CD1c-positive myeloid dendritic cell (primary cell): Measurements from ENCODE around the gene DROSHA.

ENCODE experiments used
- DNase-seq: peaks from one replicate; pipeline ENCODE4 v3.0.0-alpha.2; 2016; ENCODE audit errors: extremely low spot score

Gene DROSHA

DNA sequence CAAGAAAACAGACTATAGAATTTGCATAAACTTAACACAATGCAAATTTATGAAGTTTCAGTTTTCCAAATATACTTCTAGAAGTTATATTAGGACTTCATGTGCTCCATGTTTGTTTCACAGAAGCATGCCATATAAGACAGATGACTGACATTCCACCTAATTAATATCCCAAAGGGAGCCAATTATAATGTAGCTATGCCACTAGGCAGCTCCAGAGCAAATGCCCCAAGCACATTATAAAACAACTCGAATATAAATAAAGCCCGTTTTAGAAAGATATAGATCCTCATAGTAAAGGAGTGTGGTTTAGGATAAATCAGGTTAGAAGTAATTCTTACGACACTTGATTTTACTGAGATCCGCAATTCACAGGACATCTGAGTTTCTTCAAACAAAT is 8.9 kb downstream of the DROSHA start:
- no peak for DNase-seq

DNA sequence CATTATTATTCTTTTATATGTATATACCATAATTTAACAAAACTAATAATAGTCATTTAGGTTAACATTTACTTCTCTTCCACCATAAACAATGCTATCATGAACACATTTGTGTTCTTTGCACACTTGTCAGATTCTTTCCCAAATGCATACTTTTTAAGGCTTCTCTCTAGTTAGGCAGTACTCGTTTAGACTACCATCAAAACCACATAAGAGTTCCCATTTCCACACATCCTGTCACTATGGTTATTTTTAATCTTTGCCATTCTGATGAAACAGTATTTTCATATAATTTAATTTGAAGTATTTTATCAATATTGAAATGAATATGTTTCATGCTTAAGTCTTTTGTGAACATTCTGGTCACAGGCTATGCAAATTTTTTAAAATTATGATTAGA is 15.1 kb downstream of the DROSHA start:
- DNase-seq: no peak

DNA sequence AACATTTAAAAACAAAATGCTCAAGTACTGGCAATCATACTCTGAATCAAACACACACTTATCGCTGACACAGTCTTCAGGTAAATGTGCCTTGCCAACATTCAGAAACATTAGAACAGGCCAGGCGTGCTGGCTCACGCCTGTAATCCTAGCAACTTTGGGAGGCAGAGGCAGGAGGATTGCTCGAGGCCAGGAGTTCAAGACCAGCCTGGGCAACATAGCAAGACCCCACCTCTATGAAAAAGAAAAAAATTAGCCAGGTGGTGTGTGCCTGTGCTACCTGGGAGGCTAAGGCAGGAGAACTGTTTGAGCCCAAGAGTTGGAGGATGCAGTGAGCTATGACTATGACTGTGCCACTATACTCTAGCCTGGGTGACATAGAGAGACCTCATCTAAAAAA is 20.6 kb downstream of the DROSHA start:
- DNase-seq: no peak

DNA sequence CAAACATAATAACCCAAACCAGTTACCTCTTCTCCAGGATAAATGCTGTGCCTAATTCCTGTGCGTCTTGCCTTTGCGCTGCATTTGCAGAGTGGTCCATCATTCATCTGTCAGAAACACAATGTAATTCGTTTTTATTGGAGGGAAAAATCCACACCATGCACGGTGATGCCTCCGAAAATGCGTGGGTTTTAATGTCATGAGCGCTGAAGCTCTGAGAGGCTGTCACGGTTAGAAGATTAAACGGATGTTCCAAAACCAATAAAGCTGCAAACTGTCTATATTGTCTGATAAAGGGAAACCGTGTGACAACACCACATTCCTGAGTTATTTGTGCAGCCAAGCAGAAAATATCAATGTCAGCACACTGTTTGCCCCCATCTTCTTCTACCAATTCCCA is 27.4 kb downstream of the DROSHA start:
- DNase-seq: no peak

DNA sequence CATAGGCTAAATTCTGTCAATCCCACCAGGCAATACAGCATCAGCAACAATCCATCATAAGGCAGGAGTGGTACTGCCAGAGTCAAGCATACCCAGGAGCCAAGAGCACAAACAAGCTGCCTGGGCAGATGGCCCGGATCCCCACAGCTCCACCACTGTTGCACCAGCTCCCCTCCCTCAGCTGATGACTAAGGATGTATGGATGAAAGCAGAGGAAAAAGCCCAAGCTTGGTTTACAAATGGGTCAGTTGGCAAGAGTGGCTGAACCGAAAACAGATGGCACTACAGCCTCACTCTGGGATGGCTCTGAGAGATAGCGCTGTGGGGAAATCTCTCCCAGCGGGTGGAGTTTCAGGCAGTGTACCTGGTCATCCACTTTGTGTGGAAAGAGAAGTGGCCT is 29.4 kb downstream of the DROSHA start:
- DNase-seq: no peak

DNA sequence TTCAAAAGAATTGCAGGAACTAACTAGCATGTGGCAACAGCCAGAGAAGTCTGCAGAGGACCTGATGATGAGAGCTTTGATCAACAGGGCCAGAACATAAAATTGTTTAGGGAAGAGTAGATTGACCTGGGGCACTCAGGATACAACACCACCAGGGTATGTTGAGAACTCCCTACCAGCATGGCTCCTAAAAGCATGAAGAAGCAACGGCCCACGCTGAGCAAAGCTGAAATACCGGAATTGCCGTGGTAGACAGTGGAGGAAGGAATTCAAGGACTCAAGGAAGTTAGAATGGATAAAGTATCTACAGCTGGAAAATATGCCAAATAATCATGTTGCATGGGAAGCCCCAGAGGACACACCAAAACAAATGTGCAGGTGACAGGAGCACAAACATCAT is 31.6 kb downstream of the DROSHA start:
- DNase-seq: no peak

DNA sequence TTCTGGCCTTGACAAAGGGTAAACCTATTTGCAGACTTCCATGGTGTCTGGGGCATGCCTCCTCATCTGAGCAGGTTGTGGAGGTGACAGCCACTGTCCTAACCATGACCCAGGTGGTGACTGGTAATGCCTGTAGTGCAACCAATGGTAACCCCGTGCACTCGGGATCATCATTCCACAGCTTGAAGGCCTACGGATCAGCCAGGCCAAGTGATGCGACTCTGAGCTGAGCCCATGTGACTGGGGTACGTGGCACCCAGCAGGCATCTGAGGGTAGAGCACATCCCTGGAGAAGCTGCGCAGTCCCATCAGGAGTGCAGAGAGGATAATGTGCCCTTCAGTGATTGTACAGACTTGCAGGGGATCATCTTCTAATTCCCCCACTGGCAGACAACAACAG is 35.0 kb downstream of the DROSHA start:
- DNase-seq: no peak

DNA sequence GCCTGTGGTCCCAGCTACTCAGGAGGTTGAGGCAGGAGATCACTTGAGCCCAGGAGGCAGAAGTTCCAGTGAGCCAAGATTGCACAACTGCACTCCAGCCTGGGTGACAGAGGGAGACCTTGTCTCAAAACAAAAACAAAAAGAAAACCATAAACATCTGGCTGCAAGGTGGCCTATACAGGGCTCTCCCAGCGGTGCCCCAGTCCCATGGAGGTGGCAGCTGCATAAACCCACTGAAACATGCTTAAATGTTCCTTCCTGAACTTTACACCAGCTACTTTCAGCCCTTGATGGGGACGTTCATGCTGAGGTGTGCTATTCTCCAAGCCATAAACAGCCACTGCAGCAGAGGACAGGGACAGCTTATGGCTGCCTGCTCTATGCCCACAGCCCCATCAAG is 35.6 kb downstream of the DROSHA start:
- DNase-seq: no peak

DNA sequence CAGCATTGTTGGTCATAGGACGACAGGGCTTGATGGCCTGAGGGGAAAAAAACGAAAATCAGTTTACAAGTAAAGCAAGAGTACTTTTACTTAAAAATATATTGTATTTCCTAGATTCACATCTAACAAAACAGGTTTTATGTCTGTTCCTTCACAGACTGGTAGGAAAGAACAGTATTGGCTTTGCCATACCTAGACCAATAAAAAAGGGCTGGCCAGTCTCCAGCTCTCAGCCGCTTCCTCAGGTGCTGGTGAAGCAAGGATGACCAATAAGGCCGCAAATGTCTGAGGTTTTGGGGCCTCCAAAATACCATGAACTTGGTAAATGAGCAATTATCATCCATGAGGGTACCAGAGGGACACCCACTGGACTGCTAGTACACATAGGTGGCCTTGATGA is 36.6 kb downstream of the DROSHA start:
- no peak for DNase-seq

DNA sequence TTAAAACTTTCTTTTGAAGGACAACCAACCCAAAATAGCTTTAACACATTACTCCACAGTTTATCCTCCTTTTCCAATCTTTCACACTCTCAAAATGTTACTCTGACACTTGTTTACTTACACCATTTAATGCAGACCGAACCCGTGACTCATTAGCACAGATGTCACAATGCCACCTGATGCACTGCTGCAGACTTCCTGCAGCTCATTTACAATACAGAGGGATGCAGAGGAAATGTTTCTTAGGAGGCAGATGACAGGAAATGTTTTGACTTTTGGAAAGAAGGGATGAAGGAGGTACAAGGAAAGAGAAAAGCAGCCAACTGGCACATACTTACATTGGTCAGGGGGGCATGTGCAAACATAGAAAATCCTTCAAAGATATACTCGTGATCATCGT is 39.0 kb downstream of the DROSHA start:
- no peak for DNase-seq

DNA sequence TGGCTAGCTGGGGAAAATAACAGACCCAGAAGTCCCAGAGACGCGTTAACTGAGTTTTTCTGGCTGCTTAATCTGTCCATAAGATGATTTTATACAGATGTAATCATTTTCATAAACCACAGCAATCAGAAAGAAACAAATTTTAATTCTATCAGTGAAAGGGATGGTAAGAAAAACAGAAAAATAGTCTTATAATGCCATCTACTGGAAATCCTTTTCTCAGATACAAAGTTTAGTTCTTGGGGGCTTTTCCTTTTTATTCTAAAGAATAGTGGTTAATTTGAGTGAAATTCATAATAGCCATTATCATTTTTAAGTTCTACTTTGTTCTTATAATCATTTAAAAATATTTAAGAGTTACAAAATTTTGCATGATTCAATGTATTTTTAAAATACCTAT is 44.4 kb downstream of the DROSHA start:
- DNase-seq: no peak

DNA sequence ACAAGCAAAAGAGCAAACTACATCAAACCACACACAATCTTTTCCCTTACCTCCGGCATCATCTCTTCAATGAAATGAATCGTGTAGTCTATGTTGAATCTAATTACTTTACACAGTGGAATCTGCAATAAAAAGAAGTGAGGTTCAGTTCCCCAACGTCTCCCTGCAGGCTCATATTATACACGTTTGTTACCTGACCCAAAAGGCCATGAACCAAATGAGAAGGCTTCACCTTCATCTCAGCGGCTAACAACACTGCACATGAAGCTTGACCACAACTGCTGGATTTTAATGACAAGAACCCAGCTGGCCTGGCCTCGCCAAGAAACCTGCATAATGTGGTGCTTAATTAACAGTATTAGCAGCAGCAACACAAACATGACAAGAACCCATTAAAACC is 45.5 kb downstream of the DROSHA start:
- no peak for DNase-seq

DNA sequence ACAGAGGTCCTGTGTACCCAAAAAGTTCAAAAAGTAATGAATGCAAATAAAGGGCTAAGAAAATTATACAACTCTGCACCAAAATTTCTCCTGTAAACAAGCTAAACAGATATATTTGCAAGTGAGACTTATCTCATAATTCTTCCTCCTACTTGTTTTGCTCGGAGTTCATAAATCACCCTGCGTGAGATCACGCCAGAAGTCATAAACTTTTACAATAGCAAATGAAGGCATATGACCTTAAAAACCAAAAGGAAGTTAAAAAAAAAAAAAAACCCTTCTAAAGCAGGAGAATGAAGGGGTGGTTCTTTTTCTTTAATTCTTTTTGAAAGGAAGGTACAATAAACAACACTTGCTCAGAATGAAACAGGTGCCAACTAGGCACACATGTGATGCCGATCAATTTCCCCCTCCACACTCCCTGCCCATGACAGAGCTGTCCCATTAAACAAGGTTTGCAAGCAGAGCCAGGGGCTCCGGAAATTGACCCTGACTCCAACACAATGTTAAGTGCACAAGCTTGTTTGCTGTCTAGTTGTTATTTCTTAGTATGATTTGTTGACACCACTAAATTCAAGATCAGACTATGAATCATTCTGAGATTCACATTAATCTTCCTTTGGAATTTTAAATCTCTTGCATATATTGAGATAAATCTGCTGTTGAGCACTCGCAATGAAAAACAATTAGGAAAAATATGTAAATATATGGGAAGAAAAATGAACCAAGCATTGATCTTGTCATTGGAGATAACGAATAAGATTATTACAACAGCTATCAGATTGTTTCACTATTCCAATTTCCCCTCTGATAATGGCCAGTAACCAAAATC is 46.3 kb downstream of the DROSHA start:
- no peak for DNase-seq

DNA sequence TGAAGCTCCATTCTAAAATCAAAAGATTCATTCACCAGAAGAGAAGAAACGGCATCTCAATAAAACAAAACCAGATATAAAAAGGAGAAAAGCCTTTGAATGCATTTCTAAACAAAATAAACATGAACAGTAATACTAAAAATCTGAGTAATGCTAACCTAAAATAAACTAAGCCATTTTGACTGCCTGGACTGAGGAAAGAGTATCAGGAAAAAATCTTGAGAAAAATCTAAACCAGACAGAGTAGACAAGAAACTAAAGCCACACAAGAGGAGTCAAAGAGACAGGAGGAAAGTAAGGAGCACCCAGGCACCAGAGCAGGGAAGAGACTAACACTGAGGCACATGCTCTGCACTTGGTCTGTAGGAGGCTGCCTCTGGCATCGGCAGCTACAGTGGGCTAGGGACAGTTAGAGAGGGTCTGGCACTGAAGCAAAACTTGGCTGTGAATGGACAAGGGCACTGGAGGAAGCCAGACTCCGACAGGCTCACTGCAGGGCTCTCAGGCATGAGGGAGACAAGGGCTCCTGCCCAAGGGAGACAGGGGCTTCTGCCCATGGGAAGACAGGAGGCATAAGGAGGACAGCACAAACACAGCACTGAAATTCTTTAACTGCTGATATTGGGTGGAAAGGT is 50.2 kb downstream of the DROSHA start:
- DNase-seq: no peak

DNA sequence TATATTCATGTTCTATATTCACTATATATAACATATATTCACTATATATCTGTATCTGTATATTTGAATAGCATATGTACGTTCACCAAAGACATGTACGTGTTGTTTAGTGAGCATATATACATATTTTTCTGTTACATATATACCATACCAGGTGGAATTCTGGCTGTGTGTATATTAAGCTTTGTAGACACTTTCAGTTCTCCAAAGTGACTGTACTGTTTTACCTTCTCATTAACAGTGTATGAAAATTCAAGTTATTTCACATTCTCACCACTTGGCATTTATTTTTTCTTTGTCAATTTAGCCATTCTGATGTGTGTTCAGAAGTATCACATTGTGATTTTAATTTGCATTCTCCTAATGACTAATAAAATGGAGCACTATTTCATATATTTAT is 52.2 kb downstream of the DROSHA start:
- no peak for DNase-seq

DNA sequence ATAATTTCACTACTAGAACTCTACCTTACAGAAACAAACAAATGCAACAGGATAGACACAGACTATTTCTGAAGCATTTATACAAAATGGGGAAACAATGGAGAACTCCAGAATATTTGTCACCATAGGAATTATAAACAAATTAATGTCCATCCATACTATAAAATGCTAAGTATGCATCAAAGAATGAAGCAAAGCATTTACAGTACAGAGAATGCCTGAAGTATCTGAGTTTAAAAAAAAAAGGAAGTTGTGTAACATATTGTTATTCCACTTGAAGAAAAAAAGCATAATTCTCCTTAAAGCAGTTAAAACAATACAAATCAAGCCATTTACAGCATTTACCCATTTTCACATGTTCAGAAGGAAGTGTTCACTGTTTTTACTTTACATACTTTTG is 53.0 kb downstream of the DROSHA start:
- DNase-seq: no peak

DNA sequence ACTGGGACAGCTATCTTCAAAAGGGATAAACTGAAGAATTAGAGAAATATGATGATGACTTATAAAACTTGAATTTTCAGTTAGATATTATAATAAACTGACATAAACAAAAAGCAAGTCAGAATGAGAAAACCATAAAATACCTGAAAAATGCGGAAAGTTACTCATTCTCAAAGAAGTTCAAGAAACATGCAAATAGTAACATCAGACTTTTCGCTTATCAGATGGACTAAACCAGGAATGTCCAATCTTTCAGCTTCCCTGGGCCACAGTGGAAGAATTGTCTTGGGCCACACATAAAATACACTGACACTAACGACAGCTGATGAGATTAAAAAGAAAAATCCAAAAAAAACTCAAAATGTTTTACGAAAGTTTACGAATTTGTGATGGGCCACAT is 53.9 kb downstream of the DROSHA start:
- no peak for DNase-seq

DNA sequence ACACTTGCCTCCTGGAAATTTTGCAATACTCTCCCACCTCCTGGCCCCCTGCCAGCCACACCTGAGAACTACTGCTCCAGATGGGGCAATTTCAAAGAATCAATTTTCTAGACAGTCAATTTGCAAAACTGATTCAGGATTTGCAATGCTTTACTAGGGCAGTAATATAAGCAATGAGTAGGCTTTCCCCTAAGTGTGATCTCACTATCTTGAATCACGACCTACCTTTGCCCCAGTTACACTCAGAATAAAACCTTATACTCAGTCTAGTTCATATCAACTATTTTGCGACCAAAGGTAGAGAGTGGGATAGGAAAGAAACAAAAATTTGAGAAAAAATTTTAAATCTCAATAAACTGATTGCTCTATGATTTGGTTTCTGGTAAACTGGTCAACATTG is 54.4 kb downstream of the DROSHA start:
- DNase-seq: no peak

DNA sequence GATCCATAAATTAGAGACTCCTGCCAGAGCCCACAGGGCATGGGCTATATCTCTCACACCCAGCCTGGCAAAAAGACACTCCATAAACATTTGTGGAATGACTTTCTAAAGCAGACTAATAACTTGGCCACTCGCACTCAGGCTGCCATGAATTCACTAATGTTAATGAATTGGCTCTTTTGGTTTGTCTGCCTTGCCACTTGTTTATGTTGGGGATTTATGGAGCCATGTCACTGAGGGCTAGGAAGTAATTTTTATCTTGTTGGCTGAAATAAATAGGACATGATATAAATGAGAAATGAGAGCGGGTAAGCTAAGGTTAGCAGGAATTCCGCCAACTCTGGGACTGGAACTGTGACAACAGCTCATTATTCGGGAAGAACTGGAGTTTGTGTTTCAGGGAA is 55.2 kb downstream of the DROSHA start:
- no peak for DNase-seq

DNA sequence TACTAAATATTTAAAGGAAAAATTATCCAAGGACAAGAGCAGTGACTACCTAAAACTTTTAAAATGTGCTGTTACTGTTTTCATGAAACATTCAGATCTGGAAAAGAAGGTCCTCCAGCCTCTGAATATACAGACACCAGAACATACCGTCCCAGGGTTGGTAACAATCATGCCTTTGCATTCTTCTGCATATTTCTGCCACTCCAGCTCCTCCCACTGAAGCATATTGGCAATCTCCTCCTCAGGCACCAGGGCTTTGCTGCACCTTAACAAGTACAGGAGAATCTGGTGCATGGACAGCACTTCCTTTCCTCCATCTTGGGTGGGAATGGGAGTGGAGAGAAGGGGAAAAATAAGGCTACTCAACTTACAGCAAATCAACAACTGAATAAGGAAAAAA is 60.0 kb downstream of the DROSHA start:
- DNase-seq: no peak

DNA sequence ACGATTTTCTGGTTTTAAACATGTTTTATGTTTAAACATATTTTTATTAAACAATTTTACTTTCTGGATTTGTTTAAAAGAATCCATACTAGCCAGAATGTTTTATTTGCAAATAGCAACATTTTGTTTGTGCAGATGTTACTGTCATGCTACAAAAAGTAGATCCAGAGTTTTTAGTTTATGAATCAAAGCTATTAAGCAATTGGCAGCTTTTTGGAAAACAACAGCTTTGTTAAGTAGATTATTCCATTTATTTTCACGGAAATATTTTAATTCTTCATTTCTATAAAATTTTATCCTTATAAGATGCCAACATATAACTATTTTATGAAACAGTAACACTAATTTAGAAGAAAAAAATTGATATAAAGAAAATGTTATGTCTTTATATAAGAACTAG is 60.9 kb downstream of the DROSHA start:
- DNase-seq: no peak

DNA sequence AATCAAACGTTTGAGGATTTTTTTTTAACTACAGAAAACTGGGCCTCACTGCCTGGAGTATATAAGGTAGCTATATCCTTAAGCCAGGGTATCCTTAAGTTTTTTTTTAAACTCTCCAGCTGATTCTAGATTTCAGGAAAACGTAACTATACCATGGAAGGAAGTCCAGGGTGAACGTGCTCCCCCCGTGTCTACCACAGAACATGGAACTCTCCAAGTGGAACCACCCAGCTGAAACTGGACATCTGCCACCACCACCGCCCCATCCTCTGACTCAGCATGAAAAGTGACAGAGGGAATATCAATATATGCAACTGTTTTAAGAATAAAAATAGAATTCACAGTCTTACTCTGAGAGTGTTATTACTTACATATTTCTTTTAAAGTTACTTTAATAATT is 61.3 kb downstream of the DROSHA start:
- peak; percentile 4 for DNase-seq

DNA sequence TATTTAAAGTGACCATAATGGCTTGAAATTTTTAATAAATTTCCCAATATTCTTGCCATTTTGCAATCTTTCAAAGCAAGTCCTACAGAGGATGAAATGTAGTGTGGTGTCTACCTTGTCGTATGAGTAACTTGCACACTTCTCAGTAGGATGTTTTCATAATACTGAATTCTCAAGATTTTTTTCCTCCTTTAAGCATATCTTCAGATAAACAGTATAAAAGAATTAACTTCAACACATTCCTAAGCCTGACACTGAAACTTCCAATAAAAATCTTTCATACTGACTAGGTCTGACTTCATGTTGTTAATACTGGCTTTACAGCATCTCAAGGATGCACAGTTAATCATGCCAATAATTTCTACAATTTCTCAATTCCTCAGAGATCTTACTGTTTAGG is 62.0 kb downstream of the DROSHA start:
- no peak for DNase-seq

DNA sequence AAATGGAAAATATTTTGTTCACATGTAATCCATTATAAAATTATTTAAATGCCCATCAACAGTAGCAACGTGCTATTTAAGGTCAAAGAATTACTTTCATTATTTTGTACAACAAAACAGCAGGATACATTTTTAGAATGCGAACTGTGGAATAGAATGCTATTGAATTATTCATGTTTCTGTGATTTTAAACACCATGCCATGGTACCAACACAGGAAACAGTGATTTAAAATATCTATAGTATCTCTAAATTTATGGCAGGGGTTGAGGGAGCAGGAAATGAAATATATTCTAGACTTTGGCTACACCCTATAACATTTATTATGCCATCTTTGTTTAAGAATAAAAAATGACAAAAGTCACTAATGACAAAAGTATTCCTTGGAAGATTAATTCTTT is 62.4 kb downstream of the DROSHA start:
- DNase-seq: no peak
